ENCODE data around the gene MTLN.

MTLN gene

DNA sequence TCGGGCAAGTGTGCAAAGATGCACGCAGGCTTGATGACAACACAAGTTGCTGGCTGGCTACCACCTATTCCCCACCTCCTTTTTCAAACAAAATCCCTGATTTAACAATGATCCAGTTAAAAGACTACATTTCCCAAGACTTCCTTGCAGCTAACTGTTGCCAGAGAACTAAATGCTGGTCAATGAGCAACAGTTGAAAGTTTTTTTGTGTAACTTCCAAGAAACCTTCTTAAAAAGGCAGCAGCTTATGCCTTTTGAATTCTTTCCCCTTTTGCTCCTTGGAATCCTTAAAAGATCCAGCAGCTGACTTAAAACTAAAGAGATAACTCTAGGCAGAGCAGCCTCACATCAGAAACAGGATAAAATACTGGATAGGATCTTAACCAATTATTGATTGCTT is 46.1 kb downstream of the MTLN start:
- no peak for DNase-seq
- Histone ChIP-seq H3K9me3 (no peaks in the 10 kb centered on the region), H3K36me3 (no peaks in the 10 kb centered on the region), H3K4me1 (no peaks in the 10 kb centered on the region), H3K4me3 (ENCODE audit: low read depth, low read length) (no peak overlapping the region), H3K27me3 (no peaks in the 10 kb centered on the region)
- TF ChIP-seq CTCF (IDR thresholded peaks at IDR 0.05; ENCODE audit: low read depth, low read length), result no peak
